Endothelial cell (in vitro differentiated cells): ENCODE data around the gene SCGB1C2. TPM values are rescaled to one million over a fixed set of nuclear protein-coding genes. Genes with fewer than 3 reads are reported as not detected.

Experiments used
- DNase-seq: peaks from one replicate; pipeline ENCODE4 v3.0.0; 2021; ENCODE audit warnings: low spot score
- H3K27ac Mint-ChIP-seq: one replicate; pipeline ENCODE4 v1.8.0; 2021; ENCODE audit warnings: mixed read lengths, inconsistent platforms; ENCODE audit not compliant: unreplicated experiment
- H3K27me3 Mint-ChIP-seq: one replicate; pipeline ENCODE4 v1.8.0; 2021; ENCODE audit warnings: mild to moderate bottlenecking, moderate library complexity, mixed read lengths, inconsistent platforms; ENCODE audit not compliant: unreplicated experiment
- H3K36me3 Mint-ChIP-seq: one replicate; pipeline ENCODE4 v1.8.0; 2021; ENCODE audit warnings: mild to moderate bottlenecking, low read depth, mixed read lengths, inconsistent platforms; ENCODE audit not compliant: unreplicated experiment
- H3K4me1 Mint-ChIP-seq: one replicate; pipeline ENCODE4 v1.8.0; 2021; ENCODE audit warnings: mild to moderate bottlenecking, mixed read lengths, inconsistent platforms; ENCODE audit not compliant: unreplicated experiment
- H3K4me3 Mint-ChIP-seq: one replicate; pipeline ENCODE4 v1.8.0; 2021; ENCODE audit warnings: mild to moderate bottlenecking, mixed read lengths, inconsistent platforms; ENCODE audit not compliant: unreplicated experiment
- H3K9me3 Mint-ChIP-seq: one replicate; pipeline ENCODE4 v1.8.0; 2021; ENCODE audit warnings: mixed read lengths, inconsistent platforms; ENCODE audit not compliant: unreplicated experiment
- total RNA-seq: library from RNA; stranded (reverse); fragmentation: NEBNext Ultra II Directional; extraction: Animal tissue kit (Norgen Biotek cat#: 25700); gene quantifications from one replicate; pipeline ENCODE4 v1.2.1, GENCODE V29; 2021; ENCODE audit not compliant: unreplicated experiment
- TF ChIP-seq, protein P1 (sequence below): fragments of 200-600 bp; sonication (generic); IDR thresholded peaks from one replicate; pipeline ENCODE4 v1.5.0; 2021; ENCODE audit warnings: antibody characterized with exemption; ENCODE audit not compliant: unreplicated experiment

The SCGB1C2 gene
- total RNA-seq, 1 donor from 2014 or later = not detected

DNA sequence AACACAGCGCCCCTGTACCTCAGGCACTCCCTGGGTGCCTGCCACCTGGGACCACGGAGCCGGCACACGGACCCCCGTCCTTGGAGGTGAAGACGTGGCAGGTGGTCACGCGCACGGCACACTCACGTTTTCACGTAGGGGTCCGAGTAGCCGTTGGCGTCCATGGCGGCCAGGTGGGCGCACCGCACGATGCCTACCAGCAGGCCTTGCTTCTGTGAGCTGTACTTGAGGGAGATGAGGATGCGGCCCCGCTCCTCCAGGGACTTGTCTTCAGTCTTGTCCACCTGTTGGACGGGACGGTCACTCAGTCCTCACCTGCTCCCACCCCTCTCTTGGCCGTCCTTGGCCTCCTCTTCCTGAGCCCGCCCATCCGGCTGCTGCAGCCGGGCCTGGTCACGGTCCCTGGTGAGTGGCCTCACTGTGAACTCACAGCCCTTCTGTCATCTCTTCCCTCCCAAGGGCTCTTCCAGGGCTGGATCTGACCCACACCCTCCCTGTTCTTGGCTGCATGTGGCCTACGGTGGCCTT is 18.8 kb downstream of the SCGB1C2 start:
- DNase-seq = no peak
- TF ChIP-seq, protein P1, sequence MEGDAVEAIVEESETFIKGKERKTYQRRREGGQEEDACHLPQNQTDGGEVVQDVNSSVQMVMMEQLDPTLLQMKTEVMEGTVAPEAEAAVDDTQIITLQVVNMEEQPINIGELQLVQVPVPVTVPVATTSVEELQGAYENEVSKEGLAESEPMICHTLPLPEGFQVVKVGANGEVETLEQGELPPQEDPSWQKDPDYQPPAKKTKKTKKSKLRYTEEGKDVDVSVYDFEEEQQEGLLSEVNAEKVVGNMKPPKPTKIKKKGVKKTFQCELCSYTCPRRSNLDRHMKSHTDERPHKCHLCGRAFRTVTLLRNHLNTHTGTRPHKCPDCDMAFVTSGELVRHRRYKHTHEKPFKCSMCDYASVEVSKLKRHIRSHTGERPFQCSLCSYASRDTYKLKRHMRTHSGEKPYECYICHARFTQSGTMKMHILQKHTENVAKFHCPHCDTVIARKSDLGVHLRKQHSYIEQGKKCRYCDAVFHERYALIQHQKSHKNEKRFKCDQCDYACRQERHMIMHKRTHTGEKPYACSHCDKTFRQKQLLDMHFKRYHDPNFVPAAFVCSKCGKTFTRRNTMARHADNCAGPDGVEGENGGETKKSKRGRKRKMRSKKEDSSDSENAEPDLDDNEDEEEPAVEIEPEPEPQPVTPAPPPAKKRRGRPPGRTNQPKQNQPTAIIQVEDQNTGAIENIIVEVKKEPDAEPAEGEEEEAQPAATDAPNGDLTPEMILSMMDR = no peak
- no peaks in the 10 kb centered on the region for H3K9me3 Mint-ChIP-seq
- no peak overlapping the region for H3K27ac Mint-ChIP-seq
- H3K4me1 Mint-ChIP-seq = no peaks in the 10 kb centered on the region
- H3K36me3 Mint-ChIP-seq = no peaks in the 10 kb centered on the region
- no peak overlapping the region for H3K4me3 Mint-ChIP-seq
- H3K27me3 Mint-ChIP-seq = peaks cover 2% of the 10 kb centered on the region

- no peak overlapping the region for H3K27ac Mint-ChIP-seq
- no peaks in the 10 kb centered on the region for H3K36me3 Mint-ChIP-seq
- no peak for DNase-seq
- no peaks in the 10 kb centered on the region for H3K9me3 Mint-ChIP-seq
- H3K4me3 Mint-ChIP-seq = no peak overlapping the region
- no peaks in the 10 kb centered on the region for H3K4me1 Mint-ChIP-seq
- TF ChIP-seq, protein P1 = no peak
- peaks cover 2% of the 10 kb centered on the region for H3K27me3 Mint-ChIP-seq
Observed at GRCh38 chr17:156946-157345, 19.6 kb downstream of the SCGB1C2 start.

DNA sequence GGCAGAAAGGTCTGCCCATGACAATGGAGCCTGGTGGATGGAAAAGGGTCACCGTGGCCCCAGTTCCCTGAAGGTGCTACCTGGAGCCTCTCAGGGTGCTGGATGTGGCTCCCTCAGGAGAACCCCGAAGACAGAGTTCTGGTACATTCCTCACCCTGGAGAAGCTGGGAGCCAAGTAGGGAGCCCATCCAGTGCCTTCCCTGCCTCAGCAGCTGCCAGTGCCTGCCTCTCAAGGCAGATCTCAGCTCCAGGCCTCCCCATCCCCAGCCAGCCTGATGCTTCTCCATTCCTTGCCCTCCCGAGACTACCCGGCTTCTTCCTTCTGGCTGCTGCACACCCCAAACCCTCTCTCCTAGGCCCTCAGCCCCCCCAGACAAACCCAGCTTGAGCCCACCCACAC is 20.5 kb downstream of the SCGB1C2 start:
- Mint-ChIP-seq H3K4me1 (no peaks in the 10 kb centered on the region), H3K27me3 (peaks cover 2% of the 10 kb centered on the region), H3K36me3 (no peaks in the 10 kb centered on the region), H3K4me3 (no peak overlapping the region), H3K9me3 (no peaks in the 10 kb centered on the region), H3K27ac (no peak overlapping the region)
- TF ChIP-seq, protein P1 = no peak
- DNase-seq = no peak

DNA sequence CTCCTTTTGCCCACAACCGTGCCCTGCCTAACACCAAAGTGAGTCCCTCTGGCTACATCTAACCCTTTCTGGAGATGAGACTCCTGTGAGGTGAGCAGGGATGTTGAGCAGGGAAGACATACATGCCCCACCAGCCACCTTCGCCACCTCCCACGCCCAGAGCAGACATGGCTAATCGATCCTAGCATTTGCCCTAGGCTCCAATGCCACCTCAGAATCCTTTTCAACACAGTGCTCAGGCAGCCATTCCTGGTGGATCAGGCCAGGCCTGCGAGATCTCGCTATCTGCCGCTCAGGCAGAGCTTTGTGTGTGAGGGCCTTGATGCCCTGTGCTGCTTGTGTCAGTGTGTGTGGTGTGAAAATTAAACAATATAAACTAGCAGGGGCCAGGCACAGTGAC is 21.0 kb downstream of the SCGB1C2 start:
- TF ChIP-seq, protein P1 = no peak
- Mint-ChIP-seq H3K27me3 (peaks cover 2% of the 10 kb centered on the region), H3K4me3 (no peak overlapping the region), H3K36me3 (no peaks in the 10 kb centered on the region), H3K27ac (no peak overlapping the region), H3K9me3 (no peaks in the 10 kb centered on the region), H3K4me1 (no peaks in the 10 kb centered on the region)
- DNase-seq = no peak

DNA sequence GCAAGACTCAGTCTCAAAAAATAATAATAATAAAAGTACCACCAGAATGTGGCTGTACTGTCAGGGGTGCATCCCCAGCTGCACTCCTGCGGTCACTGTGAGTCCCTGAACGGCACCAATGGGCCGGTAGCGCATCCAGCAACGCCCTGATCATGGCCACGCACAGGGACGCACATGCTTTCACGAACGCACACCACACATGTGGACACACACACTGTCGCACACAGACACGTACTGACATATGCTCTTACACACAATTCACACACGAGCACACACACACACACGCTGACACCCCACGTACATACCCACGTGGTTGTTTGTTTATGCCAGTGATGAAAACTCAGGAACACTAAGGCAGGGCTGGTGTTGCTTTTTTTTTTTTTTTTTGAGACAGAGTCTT is 22.2 kb downstream of the SCGB1C2 start:
- no peaks in the 10 kb centered on the region for H3K9me3 Mint-ChIP-seq
- no peak overlapping the region for H3K4me3 Mint-ChIP-seq
- TF ChIP-seq, protein P1 = no peak
- H3K27me3 Mint-ChIP-seq = peaks cover 2% of the 10 kb centered on the region
- no peak for DNase-seq
- H3K27ac Mint-ChIP-seq = no peak overlapping the region
- H3K36me3 Mint-ChIP-seq = no peaks in the 10 kb centered on the region
- H3K4me1 Mint-ChIP-seq = no peaks in the 10 kb centered on the region
